ENCODE results near the gene ADGRD2.

Gene ADGRD2

GRCh38 chr9:124479947-124480620 lies 29.8 kb downstream of the ADGRD2 start:
- FAIRE-seq = no peak

DNA sequence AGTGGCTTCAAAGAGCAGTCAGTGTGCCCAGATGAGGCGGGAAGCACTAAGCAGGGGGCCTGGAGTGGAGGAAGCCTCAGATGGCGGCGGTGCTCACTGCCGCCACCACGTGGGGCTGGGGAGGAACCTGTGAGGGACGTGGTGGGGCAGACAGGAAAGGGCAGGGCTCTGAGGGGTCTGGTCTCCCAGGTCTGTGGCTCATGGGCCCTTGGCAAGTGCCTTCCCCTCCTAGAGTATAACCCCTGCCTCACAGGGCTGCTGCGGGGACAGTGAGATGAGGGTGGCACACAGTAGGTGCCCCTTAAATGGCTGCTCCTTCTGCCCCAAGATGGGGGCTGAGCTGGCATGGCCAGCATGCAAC lies 30.4 kb downstream of the ADGRD2 start:
- FAIRE-seq = no peak

- no peak for FAIRE-seq
These were observed 30.9 kb downstream of the ADGRD2 start for GRCh38 chr9:124481115-124481514.

- FAIRE-seq = no peak
These were observed 32.3 kb downstream of the ADGRD2 start for GRCh38 chr9:124482431-124483031.

- FAIRE-seq = no peak
These were observed 33.2 kb downstream of the ADGRD2 start for GRCh38 chr9:124483481-124483880.

DNA sequence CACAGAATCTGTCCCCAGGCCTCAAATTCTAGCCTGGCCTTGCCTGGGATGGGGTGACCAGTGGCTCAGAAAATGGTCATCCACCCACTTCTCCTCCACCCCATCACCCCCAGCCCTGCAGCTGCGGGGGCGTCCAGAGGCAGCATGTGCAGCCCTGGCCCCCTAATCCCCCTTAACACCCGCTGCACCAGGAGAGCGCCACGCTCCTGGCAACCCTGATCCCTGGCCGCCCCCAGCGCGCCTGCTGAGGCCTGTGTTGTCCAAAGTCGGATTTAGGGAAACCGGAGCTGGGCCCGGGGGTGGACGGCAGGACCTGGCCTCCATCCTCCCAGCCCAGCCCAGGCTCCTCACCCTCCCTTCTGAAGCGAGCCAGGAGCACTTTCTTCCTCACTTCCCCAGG lies 35.0 kb downstream of the ADGRD2 start:
- no peak for FAIRE-seq

DNA sequence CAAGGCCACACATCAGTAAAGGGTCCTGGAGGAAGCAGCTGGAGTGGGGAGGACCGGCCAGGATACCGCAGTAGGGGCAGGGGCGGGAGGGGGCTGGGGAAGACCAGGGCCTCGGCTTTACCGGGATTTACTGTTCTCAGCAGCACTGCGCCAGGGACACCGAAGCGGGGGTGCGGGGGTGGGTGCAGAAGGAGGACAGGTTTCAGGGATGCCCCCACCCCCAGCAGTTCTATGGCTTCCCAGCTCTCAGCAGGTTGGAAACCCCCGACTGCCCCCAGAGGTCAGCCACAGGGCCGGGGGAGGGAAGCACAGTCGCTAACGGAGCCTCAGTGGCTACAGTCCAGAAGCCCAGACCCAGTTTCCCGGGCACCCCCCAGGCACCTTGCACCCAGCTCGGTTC lies 35.7 kb downstream of the ADGRD2 start:
- FAIRE-seq = no peak

DNA sequence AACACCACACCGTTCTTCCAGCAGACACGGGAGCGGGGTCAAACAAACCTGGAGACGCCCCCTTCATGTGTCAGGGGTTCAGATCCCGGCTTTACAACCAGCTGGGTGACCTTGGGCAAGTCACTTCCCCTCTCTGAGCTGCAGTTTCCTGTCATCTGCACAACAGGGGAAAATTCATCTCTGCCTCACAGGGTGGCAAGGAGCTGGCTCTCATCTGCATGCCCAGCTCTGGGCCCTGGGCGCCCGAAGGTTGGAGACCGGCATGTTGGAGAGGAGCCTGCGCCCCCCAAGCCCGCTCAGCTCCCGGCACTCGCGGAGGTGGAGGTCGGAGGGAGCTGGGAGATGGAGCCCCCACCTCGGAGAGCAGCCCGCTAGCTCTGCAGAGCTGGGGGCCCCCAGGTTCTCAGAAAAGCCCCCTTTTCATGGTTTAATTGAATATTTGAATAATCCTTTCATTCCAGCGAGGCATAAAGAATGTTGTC lies 36.6 kb downstream of the ADGRD2 start:
- no peak for FAIRE-seq

DNA sequence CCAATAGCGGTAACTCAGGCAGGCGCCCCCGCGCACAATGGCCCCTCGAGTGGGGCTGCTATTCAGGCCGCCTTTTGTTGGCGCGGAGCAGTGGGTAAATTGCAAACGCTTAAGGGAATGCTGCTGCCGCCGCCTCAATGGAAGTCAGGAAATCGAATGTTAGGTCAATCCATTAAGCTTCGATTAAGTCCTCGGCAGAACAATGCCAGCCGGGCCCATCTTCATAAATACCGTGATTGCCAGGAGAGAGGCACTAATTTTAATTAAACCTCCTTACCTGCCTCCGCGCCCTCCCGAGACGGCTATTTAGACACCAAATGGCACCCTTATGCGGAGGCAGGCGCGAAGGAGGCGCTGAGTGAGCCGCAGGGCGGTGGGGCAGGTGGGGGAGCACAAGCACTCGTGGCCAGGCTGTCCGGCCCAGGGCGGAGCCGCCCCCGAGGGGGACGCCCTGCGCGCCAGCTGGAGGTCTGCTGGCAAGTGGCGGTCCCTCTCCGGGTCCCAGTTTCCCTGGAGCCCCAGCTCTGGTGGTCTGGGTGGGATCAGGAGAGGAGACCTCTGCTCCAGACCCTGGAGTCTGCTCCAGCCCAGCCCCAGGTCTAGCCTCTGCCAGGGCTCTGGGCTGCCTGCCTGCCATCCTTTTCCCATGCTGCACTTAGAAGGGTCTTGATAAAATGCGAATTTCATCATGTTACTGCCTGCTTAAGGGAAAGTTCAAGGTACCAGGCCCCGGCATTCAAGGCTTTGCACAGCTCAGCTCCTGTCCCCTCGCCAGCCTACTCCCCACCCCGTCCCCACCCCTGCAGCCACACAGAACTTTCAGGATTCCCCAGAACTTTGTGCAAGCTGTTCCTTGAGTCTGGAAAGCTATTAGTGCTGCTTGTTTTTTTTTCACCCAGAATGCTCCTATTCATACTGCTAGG lies 37.3 kb downstream of the ADGRD2 start:
- no peak for FAIRE-seq

DNA sequence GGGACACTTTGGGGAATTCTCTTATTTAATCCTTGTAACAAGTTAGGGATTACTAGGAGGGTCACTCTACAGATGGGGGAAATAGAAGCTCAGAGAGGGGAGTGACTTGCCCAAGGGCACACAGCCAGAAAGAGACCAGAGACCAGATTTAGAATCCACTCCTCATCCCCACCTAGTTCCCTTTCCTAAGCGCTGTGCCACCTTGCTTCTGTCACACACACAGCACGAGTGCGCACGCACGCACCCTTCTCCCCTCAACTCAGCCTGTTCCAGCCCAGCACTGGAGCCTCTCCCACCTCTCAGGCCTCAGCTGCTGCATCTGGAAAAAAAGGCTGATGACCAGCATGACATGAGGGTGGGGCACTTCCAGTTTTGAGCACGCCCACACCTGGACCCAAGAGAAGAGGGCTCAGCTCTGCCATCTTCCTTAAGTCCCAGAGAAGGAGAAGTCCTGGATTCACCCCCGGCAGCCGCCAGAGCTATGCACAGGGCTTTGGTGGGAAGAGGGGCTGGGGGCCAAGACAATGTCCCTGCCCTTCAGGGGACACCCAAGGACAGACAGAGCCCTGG lies 38.5 kb downstream of the ADGRD2 start:
- no peak for FAIRE-seq

DNA sequence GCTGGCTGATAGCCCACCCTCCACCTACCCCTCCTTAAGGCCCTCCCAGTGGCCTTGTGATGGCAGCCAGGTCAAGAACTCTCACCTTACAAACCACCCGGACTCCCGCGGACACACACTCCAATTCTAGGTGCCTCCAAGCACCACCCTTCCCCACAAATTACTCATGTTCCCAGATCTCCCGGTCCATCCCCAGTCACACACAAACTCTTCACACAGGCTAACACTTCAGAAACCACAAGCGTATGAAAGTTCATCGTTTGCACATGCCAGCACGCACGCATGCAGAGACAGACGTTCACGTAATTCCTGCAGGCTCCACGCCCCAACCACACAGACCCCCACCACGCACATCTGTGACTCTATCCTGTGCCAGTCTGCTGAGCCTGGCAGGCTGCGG lies 39.0 kb downstream of the ADGRD2 start:
- no peak for FAIRE-seq

GRCh38 chr9:124490004-124490403 lies 39.8 kb downstream of the ADGRD2 start:
- no peak for FAIRE-seq

- FAIRE-seq = no peak
These were observed 41.1 kb downstream of the ADGRD2 start for GRCh38 chr9:124491049-124491975.

GRCh38 chr9:124492818-124493217 lies 42.6 kb downstream of the ADGRD2 start:
- no peak for FAIRE-seq

DNA sequence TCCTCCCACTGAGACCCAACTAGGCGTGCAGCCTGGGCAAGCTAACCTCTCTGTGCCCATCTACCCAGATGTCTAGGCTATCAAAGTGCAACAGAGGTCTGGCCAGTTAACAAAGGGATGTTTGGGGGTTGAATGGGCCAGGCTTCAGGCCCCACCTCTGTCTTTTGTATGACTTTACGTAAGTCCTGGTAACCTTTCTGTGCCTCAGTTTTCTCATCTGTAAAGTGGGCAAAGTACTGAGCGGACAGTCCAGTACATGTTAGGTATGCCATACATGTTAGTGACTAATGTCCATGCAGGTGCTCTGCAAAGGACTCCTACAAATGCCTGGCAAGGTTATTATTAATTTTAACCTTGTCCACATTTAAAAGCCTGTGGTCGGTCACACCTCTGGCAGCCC lies 43.0 kb downstream of the ADGRD2 start:
- FAIRE-seq = no peak

- no peak for FAIRE-seq
These were observed 43.7 kb downstream of the ADGRD2 start for GRCh38 chr9:124493794-124494479.

- no peak for FAIRE-seq
These were observed 45.1 kb downstream of the ADGRD2 start for GRCh38 chr9:124495126-124496074.

DNA sequence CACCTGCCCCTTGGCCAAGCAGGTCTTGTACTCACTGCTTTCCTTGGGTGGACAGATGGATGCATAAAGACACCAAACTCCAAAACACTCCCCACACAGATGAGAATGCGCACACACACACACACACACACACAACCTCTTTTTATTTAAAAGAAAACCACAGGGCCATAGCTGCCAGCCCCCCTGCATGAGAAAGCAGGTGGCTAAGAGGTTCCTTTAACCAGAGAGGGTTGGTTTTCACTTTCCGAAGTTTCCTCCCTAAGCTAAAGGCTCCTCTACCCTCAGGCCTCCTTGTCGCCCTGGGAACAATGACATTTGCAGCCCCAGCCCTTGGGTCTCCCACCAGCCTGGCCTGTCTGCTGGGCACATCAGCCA lies 45.8 kb downstream of the ADGRD2 start:
- no peak for FAIRE-seq

GRCh38 chr9:124496463-124496862 lies 46.2 kb downstream of the ADGRD2 start:
- FAIRE-seq = no peak

DNA sequence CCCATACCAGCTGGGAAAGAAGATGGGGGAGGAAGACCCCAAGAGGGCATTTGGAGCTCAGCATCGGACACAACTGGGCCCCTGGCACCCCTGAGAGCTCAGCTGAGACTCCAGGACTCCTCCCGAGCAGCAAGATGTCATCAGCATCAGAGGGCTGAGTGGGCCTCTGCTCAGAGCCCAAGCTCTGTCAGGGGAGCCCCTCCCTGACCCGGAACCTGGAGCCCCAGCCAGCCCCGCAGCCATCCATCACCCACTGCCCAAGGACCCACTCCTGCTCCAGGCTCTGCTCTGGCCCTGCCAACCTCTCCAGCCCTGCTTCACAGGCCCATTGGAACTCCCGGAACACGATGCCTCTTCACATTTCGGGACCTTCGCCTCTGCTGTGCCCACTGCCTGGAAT lies 47.2 kb downstream of the ADGRD2 start:
- FAIRE-seq = no peak

DNA sequence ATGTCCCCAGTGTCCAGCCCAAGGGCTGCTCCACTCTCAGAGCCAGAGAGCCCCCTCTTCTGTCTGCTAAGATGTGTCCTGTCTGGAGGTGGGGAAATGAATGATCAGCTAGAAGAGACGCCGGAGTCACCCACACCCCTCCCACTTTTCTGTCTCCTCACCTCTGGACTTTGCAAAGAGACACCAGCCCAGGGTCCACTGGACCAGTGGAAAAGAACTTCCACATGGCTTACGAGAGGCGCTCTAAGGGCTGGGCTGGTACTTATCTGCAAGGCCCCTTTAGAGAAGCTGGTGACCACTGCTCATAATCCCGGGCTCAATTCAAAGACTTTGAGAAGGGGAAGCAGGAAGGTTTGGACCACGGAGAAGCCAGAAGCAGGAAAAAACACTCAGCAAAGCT lies 47.8 kb downstream of the ADGRD2 start:
- no peak for FAIRE-seq

Data from A204.1 (cell line).